Activated T-helper 1 cell treated with anti-CD3 and anti-CD28 coated beads, Interleukin-2, amount 50 U/mL, for 16 hours (primary cell): Measurements from ENCODE around the gene NF2.
A peak's percentile ranks its signal among the peaks of the same experiment; 100 is the strongest.

Experiments
- DNase-seq, 2 donors: peaks; one replicate each; pipeline ENCODE4 v3.0.0-alpha.2; 2020; ENCODE audit warnings: low read depth in 1 of 2, low spot score in 1 of 2

NF2 gene

GRCh38 chr22:29663180-29663821 is 59.9 kb downstream of the NF2 start:
- DNase-seq: no peak

DNA sequence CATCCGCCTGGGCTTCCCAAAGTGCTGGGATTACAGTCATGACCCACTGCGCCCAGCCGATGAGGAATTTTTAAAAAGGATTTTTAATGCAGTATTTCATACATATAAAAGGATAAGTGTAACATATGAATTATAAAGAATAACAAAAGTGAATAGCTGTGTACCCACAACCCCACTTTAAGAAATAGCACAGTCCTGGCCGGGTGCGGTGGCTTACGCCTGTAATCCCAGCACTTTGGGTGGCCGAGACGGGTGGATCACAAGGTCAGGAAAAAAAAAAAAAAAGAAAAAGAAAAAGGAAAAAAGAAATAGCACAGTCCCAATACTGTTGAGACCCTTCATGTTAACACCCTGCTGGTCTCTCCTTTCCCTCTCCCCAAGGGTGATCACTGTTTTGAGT is 62.1 kb downstream of the NF2 start:
- no peak for DNase-seq

DNA sequence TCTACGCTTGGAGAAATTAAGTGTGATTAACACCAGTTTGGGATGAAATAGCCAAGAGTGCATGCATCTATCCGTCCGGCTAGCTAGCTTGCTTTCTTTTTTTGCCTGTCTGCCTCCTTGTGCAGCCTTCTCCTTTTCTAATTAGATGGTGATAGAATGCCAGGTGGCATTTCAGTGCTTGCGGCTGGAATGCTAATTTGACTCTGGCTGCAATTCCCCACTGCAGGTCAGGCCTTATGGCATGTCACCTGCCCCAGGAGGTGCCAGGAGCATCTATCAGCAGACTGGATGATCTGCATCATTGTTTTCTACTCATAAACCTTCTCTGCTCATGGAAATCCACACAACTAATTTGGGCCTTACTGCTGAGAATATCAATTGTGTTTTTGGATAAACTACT is 65.2 kb downstream of the NF2 start:
- no peak for DNase-seq

DNA sequence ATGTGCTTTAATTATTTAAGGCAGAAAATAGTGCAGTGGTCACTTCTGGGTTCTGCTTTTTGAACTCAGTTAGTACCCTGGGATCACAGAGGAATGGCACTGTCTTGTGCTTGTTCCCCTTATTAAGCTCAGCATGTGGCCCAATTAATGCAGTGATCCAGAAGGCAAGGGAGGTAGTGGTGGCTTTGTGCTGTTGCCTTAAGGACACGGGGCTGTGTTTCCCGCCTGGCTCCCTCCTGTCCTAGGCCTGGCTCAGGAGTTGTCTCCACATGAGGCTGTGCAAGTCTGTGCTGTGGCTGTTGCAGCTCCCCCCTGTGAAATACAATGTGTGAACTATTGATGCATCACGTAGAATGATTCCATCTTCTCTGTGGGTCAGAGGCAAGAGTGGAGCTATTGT is 67.2 kb downstream of the NF2 start:
- DNase-seq: no peak

- no peak for DNase-seq
Observed at GRCh38 chr22:29673361-29674066, 70.1 kb downstream of the NF2 start.

- DNase-seq: no peak
Observed at GRCh38 chr22:29674121-29674520, 70.7 kb downstream of the NF2 start.

DNA sequence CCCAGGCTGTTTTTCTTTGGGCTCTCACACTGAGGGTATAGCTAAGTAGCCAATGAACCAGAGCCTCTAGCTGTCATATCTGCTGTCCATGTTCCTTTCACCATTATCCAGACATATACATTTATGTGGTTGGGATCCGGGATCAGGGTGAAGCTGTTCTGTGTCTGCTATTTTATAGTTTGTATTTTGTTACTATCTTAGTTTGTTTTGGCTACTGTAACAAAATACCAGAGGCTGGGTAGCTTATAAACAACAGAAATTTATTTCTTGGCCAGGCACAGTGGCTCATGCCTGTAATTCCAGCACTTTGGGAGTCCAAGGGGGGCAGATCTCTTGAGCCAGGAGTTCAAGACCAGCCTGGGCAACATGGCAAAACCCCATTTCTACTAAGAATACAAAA is 75.9 kb downstream of the NF2 start:
- no peak for DNase-seq

DNA sequence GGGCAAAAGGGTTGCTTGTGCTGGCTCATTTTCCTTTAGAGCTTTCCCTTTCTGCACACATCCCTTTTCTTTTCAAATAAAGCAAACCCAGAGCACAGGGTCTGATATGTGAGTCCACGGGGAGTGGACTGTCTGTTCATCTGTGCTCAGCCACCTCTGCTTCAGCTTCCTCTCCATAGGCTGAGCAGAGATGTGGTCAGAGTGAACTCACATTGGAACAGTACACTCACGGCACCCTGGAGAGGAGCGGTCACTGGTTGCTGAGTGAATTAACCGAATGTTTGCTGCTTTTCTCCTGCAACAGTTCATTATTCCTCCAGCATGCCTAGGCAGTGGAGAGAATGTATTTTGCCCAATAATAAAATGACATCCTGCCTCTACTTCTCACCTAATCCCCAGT is 80.1 kb downstream of the NF2 start:
- DNase-seq: no peak

DNA sequence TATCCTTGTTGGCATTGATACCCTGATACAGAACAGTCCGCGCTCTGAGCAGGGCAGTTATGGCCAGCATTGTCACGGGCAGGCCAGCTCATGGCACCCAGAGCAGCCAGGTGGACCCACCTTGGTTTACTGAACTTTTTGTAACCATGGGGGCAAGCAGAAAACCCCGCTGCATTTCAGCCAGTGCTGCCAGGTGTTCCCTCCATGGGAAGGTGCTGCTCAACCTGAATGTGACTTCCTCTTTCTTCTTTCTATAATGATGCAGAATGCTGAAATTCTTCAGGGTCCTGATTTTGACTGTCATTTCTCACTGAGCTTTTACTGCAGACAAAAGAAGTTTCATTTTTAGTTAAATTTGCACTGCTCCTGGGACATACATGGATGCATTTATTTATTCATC is 80.8 kb downstream of the NF2 start:
- no peak for DNase-seq

DNA sequence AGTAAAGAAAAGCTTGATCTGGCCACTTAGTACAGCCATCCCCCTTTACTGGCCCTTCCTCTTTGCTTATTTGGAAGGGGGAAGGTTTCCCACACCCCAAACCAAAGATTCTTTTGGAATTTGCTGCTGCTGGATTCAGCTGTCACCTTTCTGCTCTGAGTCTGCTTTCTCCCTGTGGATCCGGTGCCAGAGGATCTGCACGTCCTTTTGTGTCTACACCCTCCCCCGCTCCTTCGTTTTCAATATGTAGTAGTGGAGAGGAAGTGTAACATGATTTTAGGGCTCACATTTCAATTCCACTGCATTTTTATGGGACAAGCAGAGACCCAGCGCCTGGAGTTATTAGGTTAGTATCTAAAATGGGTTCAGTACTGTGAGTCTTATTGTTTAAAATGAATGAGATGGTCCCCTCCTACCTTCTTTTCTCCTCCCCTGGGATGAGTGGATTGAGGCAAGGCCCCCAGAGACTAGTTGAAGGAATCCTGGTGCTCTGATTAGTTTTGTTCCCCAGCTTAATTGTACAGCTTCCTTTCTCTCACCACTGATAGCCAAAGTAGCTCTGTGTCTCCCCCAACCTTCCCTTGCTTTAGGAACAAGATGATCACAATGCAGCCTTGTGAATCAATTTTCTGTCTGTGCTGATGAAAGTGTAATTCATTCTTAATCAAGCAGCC is 85.9 kb downstream of the NF2 start:
- DNase-seq: no peak

GRCh38 chr22:29689880-29690213 is 86.4 kb downstream of the NF2 start:
- DNase-seq: peak in 1 of 2 donors; percentile 6

DNA sequence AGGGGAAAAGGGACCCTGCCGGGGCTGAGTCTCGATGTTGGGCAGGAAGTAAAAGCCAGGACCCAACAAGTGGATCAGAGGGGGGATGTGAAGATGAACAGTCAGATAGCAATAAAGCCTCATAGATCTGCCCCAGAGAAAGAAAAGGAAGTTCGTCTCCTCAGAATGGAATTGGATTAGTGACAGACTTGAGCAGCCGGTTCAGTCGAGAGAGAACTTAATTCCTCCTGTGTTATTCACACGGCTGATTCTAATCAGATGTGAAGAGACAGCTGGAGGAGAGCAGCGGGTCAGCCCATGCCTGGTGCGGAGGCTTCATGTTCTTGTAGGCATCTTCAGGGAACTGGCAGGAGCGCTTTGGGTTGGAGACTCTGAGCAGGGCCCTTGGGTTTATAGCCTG is 87.0 kb downstream of the NF2 start:
- DNase-seq: no peak

DNA sequence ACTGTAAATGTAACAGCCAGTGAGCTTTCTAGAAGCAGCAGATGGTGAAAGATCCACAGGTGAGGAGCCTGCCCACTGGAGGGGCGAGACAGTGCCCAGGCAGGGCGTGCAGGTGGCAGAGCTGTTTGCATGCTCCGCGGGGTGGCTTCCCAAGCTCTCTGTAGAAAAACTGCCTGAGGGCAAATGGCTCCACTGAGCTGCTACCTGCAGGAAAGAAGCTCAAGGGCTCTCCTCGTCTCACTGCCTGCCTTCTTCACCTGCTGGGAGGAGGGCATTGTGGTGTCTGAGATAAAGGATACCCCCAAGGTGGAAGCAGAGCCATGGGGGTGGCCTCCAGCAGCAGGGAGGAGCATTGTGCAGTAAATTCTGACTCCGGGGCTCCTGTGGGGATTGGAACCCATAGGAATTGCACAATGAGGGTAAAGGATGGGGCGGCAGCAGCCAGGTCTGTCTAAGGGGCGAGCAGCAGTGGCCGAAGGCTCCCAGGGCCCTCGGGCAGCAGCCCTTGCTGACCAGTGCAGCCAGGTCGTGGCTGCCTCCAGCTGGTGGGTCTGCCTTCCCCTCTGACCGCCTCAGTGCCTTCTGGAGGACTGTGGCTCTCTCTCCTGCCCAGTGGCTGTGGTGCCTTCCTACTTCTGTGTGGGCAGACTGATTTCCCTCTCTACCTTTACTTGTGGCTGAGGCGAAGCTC is 88.3 kb downstream of the NF2 start:
- no peak for DNase-seq

DNA sequence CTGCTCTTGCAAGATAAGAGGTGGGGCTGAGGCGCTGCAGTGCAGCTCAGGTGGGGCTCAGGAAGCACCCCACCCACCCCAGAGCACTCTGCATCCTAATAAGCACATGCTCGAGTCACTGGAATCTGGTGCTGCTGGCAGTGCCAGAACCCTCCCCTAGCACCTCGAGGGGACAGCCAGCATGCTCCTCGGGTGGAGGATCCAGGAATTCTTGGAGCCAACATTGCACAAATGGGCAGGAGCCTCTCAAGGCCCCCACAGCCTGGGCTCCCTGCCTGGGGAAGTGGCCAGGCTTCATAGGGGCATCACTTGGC is 88.9 kb downstream of the NF2 start:
- DNase-seq: no peak

GRCh38 chr22:29693161-29693560 is 89.7 kb downstream of the NF2 start:
- no peak for DNase-seq

DNA sequence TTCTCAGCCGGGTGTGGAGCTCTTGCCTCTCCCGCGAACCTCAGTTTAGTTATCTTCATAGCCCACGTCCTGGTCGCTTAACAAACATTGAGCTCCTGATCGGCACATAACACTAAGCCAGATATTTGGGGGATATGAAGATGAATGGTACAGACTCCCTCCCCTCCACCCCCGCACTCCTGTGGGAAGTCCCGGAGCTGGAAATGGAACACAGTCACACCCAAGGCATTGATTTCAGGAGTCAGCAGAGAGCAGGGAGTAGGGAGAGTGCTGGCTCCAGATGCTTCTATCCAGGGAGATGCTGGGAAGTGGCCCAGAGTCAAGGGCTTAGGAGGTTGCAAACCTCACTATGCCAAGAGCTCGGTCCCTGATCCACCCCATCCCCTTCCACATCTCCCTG is 90.2 kb downstream of the NF2 start:
- DNase-seq: no peak

- DNase-seq: no peak
Observed at GRCh38 chr22:29695129-29695926, 91.9 kb downstream of the NF2 start.

DNA sequence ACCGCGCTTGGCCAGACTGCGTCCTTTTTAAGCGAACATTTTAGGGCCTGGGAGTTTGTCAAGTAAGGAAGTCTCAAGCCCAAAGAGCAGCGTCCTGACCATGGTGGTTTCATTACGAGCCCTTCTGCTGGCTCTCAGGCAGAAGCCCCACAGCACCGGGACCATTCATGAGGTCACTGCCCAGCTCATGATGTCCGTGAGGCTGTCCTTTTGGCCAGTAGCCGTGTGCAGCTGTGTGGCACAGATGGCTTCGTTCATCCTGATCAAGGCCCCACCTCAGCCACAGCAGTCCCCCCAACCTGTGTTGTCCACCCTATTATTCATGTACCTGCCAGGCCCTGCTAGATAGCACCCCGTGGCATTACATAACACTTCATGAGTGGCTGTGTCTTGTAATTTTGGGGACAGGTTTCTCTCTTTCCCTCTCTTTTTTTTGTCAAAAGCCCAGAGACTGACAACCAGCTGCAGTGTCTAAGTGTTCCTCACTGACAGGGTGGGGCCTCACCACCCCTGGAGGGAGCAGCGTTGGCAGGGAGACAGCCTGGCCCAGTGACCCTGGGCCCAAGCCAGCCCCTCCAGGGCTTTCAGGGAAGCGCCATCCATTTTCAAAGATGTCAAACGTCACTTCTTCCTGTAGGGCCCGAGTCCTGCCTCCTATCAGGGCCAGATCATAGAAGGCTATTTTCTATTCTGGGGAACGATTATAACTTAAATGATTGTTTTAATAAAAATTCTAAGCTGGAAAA is 94.6 kb downstream of the NF2 start:
- no peak for DNase-seq

- DNase-seq: no peak
Observed at GRCh38 chr22:29700206-29700899, 96.9 kb downstream of the NF2 start.

DNA sequence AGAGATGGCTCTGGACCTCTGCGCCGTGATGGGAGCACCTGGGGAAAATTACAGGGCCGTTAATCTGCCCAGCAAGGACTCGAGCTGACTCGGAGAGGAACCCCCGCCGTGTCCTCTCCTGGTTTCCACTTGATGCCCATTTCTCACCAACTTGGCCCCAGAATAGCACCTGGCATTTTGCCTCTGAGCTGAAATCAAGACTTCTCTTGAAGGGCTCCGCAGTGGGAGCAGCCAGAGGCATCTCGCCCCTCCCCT is 97.4 kb downstream of the NF2 start:
- DNase-seq: no peak
